ENCODE results near the gene TSC2.

Gene TSC2

GRCh38 chr16:2015117-2015946 lies 32.5 kb upstream of the TSC2 start:
- H3K36me3 ChIP-seq (ENCODE audit: control insufficient read depth, low read depth, low read length): no peaks in the 10 kb centered on the region
- no peaks in the 10 kb centered on the region for H3K9me3 ChIP-seq (ENCODE audit: control insufficient read depth, low read depth, low read length)
- no peak overlapping the region for H3K27ac ChIP-seq (ENCODE audit: low read length)

DNA sequence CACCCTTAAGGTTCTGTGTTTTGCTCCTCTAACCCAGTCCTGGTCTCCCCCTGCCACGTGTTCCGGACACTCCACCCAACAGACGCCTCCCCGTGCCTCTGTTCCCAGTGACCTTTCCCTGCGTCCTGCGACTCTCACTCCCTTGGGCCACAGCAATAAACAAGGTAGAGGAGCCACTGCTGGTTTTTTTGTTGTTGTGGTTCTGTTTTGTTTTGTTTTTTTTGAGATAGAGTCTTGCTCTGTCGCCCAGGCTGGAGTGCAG lies 31.9 kb upstream of the TSC2 start:
- Histone ChIP-seq H3K4me3 (ENCODE audit: low read length) (no peak overlapping the region), H3K36me3 (ENCODE audit: control insufficient read depth, low read depth, low read length) (no peaks in the 10 kb centered on the region), H3K27me3 (ENCODE audit: control insufficient read depth, insufficient read depth, low read length) (peaks cover 23% of the 10 kb centered on the region), H3K9me3 (ENCODE audit: control insufficient read depth, low read depth, low read length) (no peaks in the 10 kb centered on the region), H3K4me1 (ENCODE audit: control insufficient read depth, low read depth, low read length) (no peaks in the 10 kb centered on the region), H3K9ac (ENCODE audit: low read length) (no peak overlapping the region), H3K27ac (ENCODE audit: low read length) (no peak overlapping the region)

More at GRCh38 chr16:2015117-2015946, 32.5 kb upstream of the TSC2 start:
- H3K4me1 ChIP-seq (ENCODE audit: control insufficient read depth, low read depth, low read length): peaks cover 3% of the 10 kb centered on the region
- H3K27me3 ChIP-seq (ENCODE audit: control insufficient read depth, insufficient read depth, low read length): peaks cover 17% of the 10 kb centered on the region
- no peak overlapping the region for H3K4me3 ChIP-seq (ENCODE audit: low read length)
- no peak overlapping the region for H3K9ac ChIP-seq (ENCODE audit: low read length)

- no peaks in the 10 kb centered on the region for H3K36me3 ChIP-seq (ENCODE audit: control insufficient read depth, low read depth, low read length)
- no peaks in the 10 kb centered on the region for H3K4me1 ChIP-seq (ENCODE audit: control insufficient read depth, low read depth, low read length)
- no peak overlapping the region for H3K27ac ChIP-seq (ENCODE audit: low read length)
- peaks cover 29% of the 10 kb centered on the region for H3K27me3 ChIP-seq (ENCODE audit: control insufficient read depth, insufficient read depth, low read length)
- no peak overlapping the region for H3K9ac ChIP-seq (ENCODE audit: low read length)
- H3K9me3 ChIP-seq (ENCODE audit: control insufficient read depth, low read depth, low read length): no peaks in the 10 kb centered on the region
- H3K4me3 ChIP-seq (ENCODE audit: low read length): no peak overlapping the region
Observed at GRCh38 chr16:2016407-2016922, 31.3 kb upstream of the TSC2 start.

DNA sequence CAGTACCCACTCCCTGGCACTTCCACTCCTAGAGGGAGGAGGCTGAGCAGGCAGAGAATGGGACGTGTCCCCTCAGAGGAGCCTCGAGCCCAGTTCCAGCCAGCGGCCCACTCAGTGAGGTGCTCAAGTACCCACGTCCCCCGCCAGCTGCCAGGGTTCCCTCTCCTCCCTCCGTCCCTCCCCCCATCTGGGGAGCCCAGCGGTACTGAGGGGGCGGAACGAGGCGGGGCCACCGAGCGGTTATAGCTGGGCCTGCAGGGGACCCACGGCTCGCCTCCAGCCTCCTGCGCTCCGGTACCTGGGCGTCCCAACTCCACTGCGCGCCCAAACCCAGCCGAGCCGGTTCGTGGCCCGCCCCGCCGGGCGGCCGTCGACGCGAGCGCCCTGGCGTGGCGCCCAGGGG lies 28.3 kb upstream of the TSC2 start, which contains the start of gene NPW:
Gene NPW, plus strand, starts transcription at position 268 of the 403 bp plus-strand sequence.
- no peaks in the 10 kb centered on the region for H3K36me3 ChIP-seq (ENCODE audit: control insufficient read depth, low read depth, low read length)
- peak within 1 kb of the TSS; percentile 53 for H3K4me3 ChIP-seq (ENCODE audit: low read length)
- H3K9me3 ChIP-seq (ENCODE audit: control insufficient read depth, low read depth, low read length): no peaks in the 10 kb centered on the region
- no peaks in the 10 kb centered on the region for H3K4me1 ChIP-seq (ENCODE audit: control insufficient read depth, low read depth, low read length)
- no peak within 1 kb of the TSS for H3K27ac ChIP-seq (ENCODE audit: low read length)
- no peak within 1 kb of the TSS for H3K9ac ChIP-seq (ENCODE audit: low read length)
- H3K27me3 ChIP-seq (ENCODE audit: control insufficient read depth, insufficient read depth, low read length): peaks cover 48% of the 10 kb centered on the region

- no peaks in the 10 kb centered on the region for H3K36me3 ChIP-seq (ENCODE audit: control insufficient read depth, low read depth, low read length)
- peaks cover 48% of the 10 kb centered on the region for H3K27me3 ChIP-seq (ENCODE audit: control insufficient read depth, insufficient read depth, low read length)
- H3K9ac ChIP-seq (ENCODE audit: low read length): no peak overlapping the region
- H3K4me1 ChIP-seq (ENCODE audit: control insufficient read depth, low read depth, low read length): no peaks in the 10 kb centered on the region
- peak overlapping the region; percentile 53 for H3K4me3 ChIP-seq (ENCODE audit: low read length)
- no peak overlapping the region for H3K27ac ChIP-seq (ENCODE audit: low read length)
- H3K9me3 ChIP-seq (ENCODE audit: control insufficient read depth, low read depth, low read length): no peaks in the 10 kb centered on the region
Observed at GRCh38 chr16:2019921-2020831, 27.6 kb upstream of the TSC2 start.

GRCh38 chr16:2022723-2023091 lies 25.1 kb upstream of the TSC2 start:
- no peaks in the 10 kb centered on the region for H3K9me3 ChIP-seq (ENCODE audit: control insufficient read depth, low read depth, low read length)
- H3K27me3 ChIP-seq (ENCODE audit: control insufficient read depth, insufficient read depth, low read length): peaks cover 69% of the 10 kb centered on the region
- H3K9ac ChIP-seq (ENCODE audit: low read length): no peak overlapping the region
- H3K4me1 ChIP-seq (ENCODE audit: control insufficient read depth, low read depth, low read length): no peaks in the 10 kb centered on the region
- peak overlapping the region; percentile 61 for H3K4me3 ChIP-seq (ENCODE audit: low read length)
- H3K27ac ChIP-seq (ENCODE audit: low read length): no peak overlapping the region
- no peaks in the 10 kb centered on the region for H3K36me3 ChIP-seq (ENCODE audit: control insufficient read depth, low read depth, low read length)

- Histone ChIP-seq H3K27me3 (ENCODE audit: control insufficient read depth, insufficient read depth, low read length) (peaks cover 75% of the 10 kb centered on the region), H3K9ac (ENCODE audit: low read length) (no peak overlapping the region), H3K4me3 (ENCODE audit: low read length) (peak overlapping the region; percentile 61)
Observed at GRCh38 chr16:2023092-2024031, 24.4 kb upstream of the TSC2 start.

GRCh38 chr16:2024032-2024420 lies 23.8 kb upstream of the TSC2 start:
- Histone ChIP-seq H3K36me3 (ENCODE audit: control insufficient read depth, low read depth, low read length) (no peaks in the 10 kb centered on the region), H3K4me1 (ENCODE audit: control insufficient read depth, low read depth, low read length) (no peaks in the 10 kb centered on the region), H3K9ac (ENCODE audit: low read length) (no peak overlapping the region), H3K27me3 (ENCODE audit: control insufficient read depth, insufficient read depth, low read length) (peaks cover 74% of the 10 kb centered on the region), H3K9me3 (ENCODE audit: control insufficient read depth, low read depth, low read length) (no peaks in the 10 kb centered on the region), H3K4me3 (ENCODE audit: low read length) (no peak overlapping the region), H3K27ac (ENCODE audit: low read length) (no peak overlapping the region)

More at GRCh38 chr16:2023092-2024031, 24.4 kb upstream of the TSC2 start:
- Histone ChIP-seq H3K9me3 (ENCODE audit: control insufficient read depth, low read depth, low read length) (no peaks in the 10 kb centered on the region), H3K27ac (ENCODE audit: low read length) (no peak overlapping the region), H3K36me3 (ENCODE audit: control insufficient read depth, low read depth, low read length) (no peaks in the 10 kb centered on the region), H3K4me1 (ENCODE audit: control insufficient read depth, low read depth, low read length) (no peaks in the 10 kb centered on the region)

- H3K4me3 ChIP-seq (ENCODE audit: low read length): no peak overlapping the region
- H3K9ac ChIP-seq (ENCODE audit: low read length): no peak overlapping the region
- no peak overlapping the region for H3K27ac ChIP-seq (ENCODE audit: low read length)
- no peaks in the 10 kb centered on the region for H3K9me3 ChIP-seq (ENCODE audit: control insufficient read depth, low read depth, low read length)
- H3K36me3 ChIP-seq (ENCODE audit: control insufficient read depth, low read depth, low read length): no peaks in the 10 kb centered on the region
- H3K4me1 ChIP-seq (ENCODE audit: control insufficient read depth, low read depth, low read length): no peaks in the 10 kb centered on the region
- H3K27me3 ChIP-seq (ENCODE audit: control insufficient read depth, insufficient read depth, low read length): peaks cover 62% of the 10 kb centered on the region
Observed at GRCh38 chr16:2025251-2025650, 22.5 kb upstream of the TSC2 start.

- Histone ChIP-seq H3K9ac (ENCODE audit: low read length) (no peak overlapping the region), H3K27ac (ENCODE audit: low read length) (no peak overlapping the region), H3K9me3 (ENCODE audit: control insufficient read depth, low read depth, low read length) (no peaks in the 10 kb centered on the region), H3K27me3 (ENCODE audit: control insufficient read depth, insufficient read depth, low read length) (peaks cover 54% of the 10 kb centered on the region), H3K4me1 (ENCODE audit: control insufficient read depth, low read depth, low read length) (no peaks in the 10 kb centered on the region), H3K36me3 (ENCODE audit: control insufficient read depth, low read depth, low read length) (no peaks in the 10 kb centered on the region), H3K4me3 (ENCODE audit: low read length) (no peak overlapping the region)
Observed at GRCh38 chr16:2025878-2026460, 21.8 kb upstream of the TSC2 start.

All from iPS-18a (cell line).